Endodermal cell (in vitro differentiated cells): ENCODE results near the gene DRGX. TPM values are rescaled to one million over a fixed set of nuclear protein-coding genes. Genes with fewer than 3 reads are reported as not detected.

ENCODE experiments used
- DNase-seq: peaks from one replicate; pipeline ENCODE4 v3.0.0-alpha.2; 2017
- H3K27ac ChIP-seq: 2 replicates; pipeline ENCODE4 v1.5.1; 2013; ENCODE audit warnings: mild to moderate bottlenecking, low read depth, low read length, moderate library complexity
- H3K27me3 ChIP-seq: 2 replicates; pipeline ENCODE4 v1.6.1; 2013; ENCODE audit warnings: mild to moderate bottlenecking, low read length, moderate library complexity; ENCODE audit not compliant: insufficient read depth, control insufficient read depth, poor library complexity, severe bottlenecking
- H3K36me3 ChIP-seq: 2 replicates; pipeline ENCODE4 v1.7.0; 2013; ENCODE audit warnings: mild to moderate bottlenecking, low read length, moderate library complexity; ENCODE audit not compliant: control insufficient read depth, insufficient read depth
- H3K4me1 ChIP-seq: one replicate; pipeline ENCODE4 v1.7.0; 2013; ENCODE audit warnings: low read length; ENCODE audit not compliant: control insufficient read depth, insufficient read depth
- H3K4me3 ChIP-seq: 2 replicates; pipeline ENCODE4 v1.5.1; 2013; ENCODE audit warnings: mild to moderate bottlenecking, low read length, moderate library complexity
- H3K9ac ChIP-seq: 2 replicates; pipeline ENCODE4 v1.6.1; 2013; ENCODE audit warnings: mild to moderate bottlenecking, low read length, moderate library complexity; ENCODE audit not compliant: poor library complexity, severe bottlenecking; ENCODE audit errors: extremely low read depth
- H3K9me3 ChIP-seq: 2 replicates; pipeline ENCODE4 v1.6.1; 2013; ENCODE audit warnings: mild to moderate bottlenecking, low read length, moderate library complexity; ENCODE audit not compliant: control insufficient read depth
- H3K27ac Mint-ChIP-seq: 2 replicates; pipeline ENCODE4 v1.8.0; 2020; ENCODE audit warnings: mixed read lengths
- H3K27me3 Mint-ChIP-seq: 2 replicates; pipeline ENCODE4 v1.8.0; 2021; ENCODE audit warnings: mild to moderate bottlenecking, mixed read lengths; ENCODE audit not compliant: insufficient read depth
- H3K36me3 Mint-ChIP-seq: 2 replicates; pipeline ENCODE4 v1.8.0; 2020; ENCODE audit warnings: low read depth, mixed read lengths
- H3K4me1 Mint-ChIP-seq: 2 replicates; pipeline ENCODE4 v1.8.0; 2020; ENCODE audit warnings: mixed read lengths
- H3K4me3 Mint-ChIP-seq: 2 replicates; pipeline ENCODE4 v1.8.0; 2020; ENCODE audit warnings: mild to moderate bottlenecking, moderate library complexity, mixed read lengths
- H3K9me3 Mint-ChIP-seq: 2 replicates; pipeline ENCODE4 v1.8.0; 2020; ENCODE audit warnings: mild to moderate bottlenecking, mixed read lengths
- WGBS, 2 experiments: methylation state at CpG; one replicate each; pipeline versions ENCODE4 v1.1.5 to v1.1.7; 2013; ENCODE audit warnings: missing lambda C conversion rate in 2 of 2, mixed read lengths in 1 of 2; ENCODE audit not compliant: insufficient coverage in 1 of 2, insufficient read length in 1 of 2; 5-methylcytosine and 5-hydroxymethylcytosine counted together
- total RNA-seq, 2 donors: library from RNA; stranded (reverse); fragmentation: NEBNext Ultra II Directional in 1 of 2; extraction: Animal tissue kit (Norgen Biotek cat#: 25700) in 1 of 2; gene quantifications; 2 replicates in 1 of 2; 3 replicates in 1 of 2; pipeline ENCODE4 v1.2.1, GENCODE V29; 2021
- TF ChIP-seq, protein P1 (sequence below): fragments of 200-600 bp; sonication (generic); conservative IDR thresholded peaks from 2 replicates; pipeline ENCODE4 v1.5.0; 2021; ENCODE audit warnings: antibody characterized with exemption, mild to moderate bottlenecking

Gene DRGX
- total RNA-seq, 2 donors from 2014 or later, result not detected

DNA sequence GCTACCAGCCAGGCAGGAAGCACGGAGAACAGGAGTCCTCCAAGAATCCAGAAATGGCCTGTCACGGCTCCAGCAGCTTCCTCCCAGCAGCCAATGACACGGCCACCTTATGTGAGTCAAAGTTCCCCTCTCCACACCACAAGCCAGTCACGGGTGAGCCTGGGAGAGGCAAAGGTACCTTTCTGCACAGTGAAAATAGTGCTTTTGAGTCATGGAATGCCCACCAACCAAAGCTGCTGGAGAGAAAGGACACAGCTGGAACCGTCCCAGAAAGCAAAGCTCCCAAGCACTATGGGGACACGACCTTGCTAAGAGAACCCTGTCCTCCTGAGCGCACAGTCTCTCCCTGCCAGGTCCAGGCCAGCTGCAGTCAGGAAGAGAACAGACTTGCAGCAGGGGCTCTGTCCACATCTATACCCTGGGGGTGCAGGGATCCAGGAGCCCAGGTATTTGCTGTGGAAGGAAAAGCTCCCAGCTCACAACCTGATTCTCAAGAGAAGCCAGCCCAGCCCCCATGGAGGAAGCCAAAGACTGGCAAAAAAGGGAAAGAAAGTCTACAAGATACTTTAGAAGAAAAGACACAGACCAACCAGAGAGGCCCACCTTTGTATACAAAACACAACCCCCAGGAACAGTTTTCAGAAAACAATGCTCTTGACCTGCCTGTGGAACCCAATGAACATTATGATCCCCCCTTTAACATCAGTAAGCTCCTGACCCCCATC, 72.6 kb downstream of the DRGX start:
- no peak overlapping the region for H3K27ac ChIP-seq
- no peak for DNase-seq
- no peaks in the 10 kb centered on the region for H3K4me1 Mint-ChIP-seq
- no peak overlapping the region for H3K9ac ChIP-seq
- H3K27ac Mint-ChIP-seq, result no peak overlapping the region
- H3K9me3 Mint-ChIP-seq, result no peaks in the 10 kb centered on the region
- H3K4me3 ChIP-seq, result no peak overlapping the region
- H3K9me3 ChIP-seq, result no peaks in the 10 kb centered on the region
- 89 to 90% methylated on average over 4 to 7 of the region's 7 CpGs for WGBS, 2 experiments
- H3K4me1 ChIP-seq, result no peaks in the 10 kb centered on the region
- H3K27me3 Mint-ChIP-seq, result peaks cover 3% of the 10 kb centered on the region
- H3K36me3 Mint-ChIP-seq, result no peaks in the 10 kb centered on the region
- H3K36me3 ChIP-seq, result no peaks in the 10 kb centered on the region
- no peak overlapping the region for H3K4me3 Mint-ChIP-seq
- H3K27me3 ChIP-seq, result no peaks in the 10 kb centered on the region
- TF ChIP-seq, protein P1, sequence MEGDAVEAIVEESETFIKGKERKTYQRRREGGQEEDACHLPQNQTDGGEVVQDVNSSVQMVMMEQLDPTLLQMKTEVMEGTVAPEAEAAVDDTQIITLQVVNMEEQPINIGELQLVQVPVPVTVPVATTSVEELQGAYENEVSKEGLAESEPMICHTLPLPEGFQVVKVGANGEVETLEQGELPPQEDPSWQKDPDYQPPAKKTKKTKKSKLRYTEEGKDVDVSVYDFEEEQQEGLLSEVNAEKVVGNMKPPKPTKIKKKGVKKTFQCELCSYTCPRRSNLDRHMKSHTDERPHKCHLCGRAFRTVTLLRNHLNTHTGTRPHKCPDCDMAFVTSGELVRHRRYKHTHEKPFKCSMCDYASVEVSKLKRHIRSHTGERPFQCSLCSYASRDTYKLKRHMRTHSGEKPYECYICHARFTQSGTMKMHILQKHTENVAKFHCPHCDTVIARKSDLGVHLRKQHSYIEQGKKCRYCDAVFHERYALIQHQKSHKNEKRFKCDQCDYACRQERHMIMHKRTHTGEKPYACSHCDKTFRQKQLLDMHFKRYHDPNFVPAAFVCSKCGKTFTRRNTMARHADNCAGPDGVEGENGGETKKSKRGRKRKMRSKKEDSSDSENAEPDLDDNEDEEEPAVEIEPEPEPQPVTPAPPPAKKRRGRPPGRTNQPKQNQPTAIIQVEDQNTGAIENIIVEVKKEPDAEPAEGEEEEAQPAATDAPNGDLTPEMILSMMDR, result no peak

DNA sequence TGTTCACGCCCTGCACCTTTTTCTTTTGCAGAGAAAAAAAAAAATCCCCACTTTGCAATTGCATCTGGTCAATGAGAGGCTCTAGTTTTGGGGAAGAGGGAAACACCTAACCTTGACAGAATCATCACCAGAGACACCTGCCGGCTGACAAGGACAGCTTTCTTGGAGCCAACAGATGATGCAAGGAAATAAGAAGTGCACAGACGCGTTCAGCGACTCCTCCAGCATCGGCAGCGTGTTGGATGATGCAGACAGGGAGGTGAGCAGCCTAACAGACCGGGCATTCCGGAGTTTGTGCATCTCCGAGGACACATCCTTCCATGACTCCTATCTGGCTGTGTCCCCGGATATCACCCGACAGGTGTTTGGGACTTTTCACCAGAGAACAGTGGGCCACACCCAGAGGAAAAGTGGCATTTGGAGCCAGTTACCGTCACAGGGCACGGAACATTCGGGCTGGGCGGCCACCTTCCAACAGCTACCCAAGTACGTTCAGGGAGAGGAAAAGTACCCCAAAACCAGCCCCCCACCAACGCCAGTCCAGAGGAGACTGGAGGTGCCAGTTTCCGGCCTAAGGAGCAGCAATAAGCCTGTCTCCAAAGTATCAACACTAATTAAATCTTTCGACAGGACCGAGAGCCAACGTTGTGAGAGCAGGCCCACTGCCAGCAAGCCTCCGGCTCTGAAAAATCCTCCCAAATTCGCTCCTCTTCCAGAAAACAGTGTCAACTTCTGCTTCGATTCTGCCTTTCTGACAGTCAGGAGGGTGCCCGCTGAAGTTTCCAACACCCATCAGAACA, 73.3 kb downstream of the DRGX start:
- no peaks in the 10 kb centered on the region for H3K27me3 ChIP-seq
- H3K9me3 ChIP-seq, result no peaks in the 10 kb centered on the region
- Mint-ChIP-seq H3K4me3 (no peak overlapping the region), H3K4me1 (no peaks in the 10 kb centered on the region), H3K9me3 (no peaks in the 10 kb centered on the region), H3K27ac (no peak overlapping the region), H3K36me3 (no peaks in the 10 kb centered on the region), H3K27me3 (peaks cover 3% of the 10 kb centered on the region)
- TF ChIP-seq, protein P1, result no peak
- DNase-seq, result no peak
- no peak overlapping the region for H3K4me3 ChIP-seq
- H3K27ac ChIP-seq, result no peak overlapping the region
- H3K36me3 ChIP-seq, result no peaks in the 10 kb centered on the region
- H3K9ac ChIP-seq, result no peak overlapping the region
- no peaks in the 10 kb centered on the region for H3K4me1 ChIP-seq
- 91 to 99% methylated on average over 20 to 26 of the region's 26 CpGs for WGBS, 2 experiments

DNA sequence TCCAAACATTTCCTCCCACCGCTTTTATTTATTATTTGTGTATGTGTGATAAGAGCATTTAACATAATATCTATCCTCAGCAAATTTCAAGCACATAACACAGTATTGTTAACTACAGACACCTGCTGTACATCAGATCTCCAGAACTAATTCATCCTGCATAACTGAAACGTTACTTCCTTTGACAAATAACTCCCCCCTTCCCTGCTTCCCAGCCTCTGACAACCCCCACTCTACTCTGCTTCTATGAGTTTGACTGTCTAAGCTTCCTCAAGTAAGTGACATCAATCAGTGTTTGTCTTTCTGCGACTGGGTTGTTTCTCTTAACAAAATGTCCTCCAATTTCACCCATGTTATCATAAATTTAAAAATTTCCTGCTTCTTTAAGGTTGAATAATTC, 74.9 kb downstream of the DRGX start:
- TF ChIP-seq, protein P1, result no peak
- peaks cover 3% of the 10 kb centered on the region for H3K27me3 Mint-ChIP-seq
- Histone ChIP-seq H3K4me1 (no peaks in the 10 kb centered on the region), H3K27me3 (no peaks in the 10 kb centered on the region), H3K27ac (no peak overlapping the region), H3K4me3 (no peak overlapping the region), H3K9me3 (no peaks in the 10 kb centered on the region), H3K36me3 (no peaks in the 10 kb centered on the region), H3K9ac (no peak overlapping the region)
- no peak for DNase-seq
- no peaks in the 10 kb centered on the region for H3K4me1 Mint-ChIP-seq
- no peak overlapping the region for H3K4me3 Mint-ChIP-seq
- H3K36me3 Mint-ChIP-seq, result no peaks in the 10 kb centered on the region
- no peak overlapping the region for H3K27ac Mint-ChIP-seq
- H3K9me3 Mint-ChIP-seq, result no peaks in the 10 kb centered on the region
- whole genome bisulfite sequencing, 2 experiments, result 75 to 83% methylated on average over 2 of the region's 3 CpGs
